Activated T-helper 9 cell treated with anti-CD3 and anti-CD28 coated beads, Interleukin-2, amount 50 U/mL, for 16 hours (primary cell): ENCODE results near the gene MRPS22.
A peak's percentile ranks its signal among the peaks of the same experiment; 100 is the strongest.
"Not testable (repeated sequence)": the region's sequence is repeated elsewhere in the genome, so short reads cannot be mapped to it uniquely, and the experiment has no call there.

ENCODE experiments used
- DNase-seq: peaks from one replicate; pipeline ENCODE4 v3.0.0-alpha.2; 2020; ENCODE audit warnings: low read depth

Gene MRPS22

GRCh38 chr3:139312416-139312815 lies 31.4 kb upstream of the MRPS22 start:
- DNase-seq: no peak

GRCh38 chr3:139312959-139313358 lies 30.9 kb upstream of the MRPS22 start:
- no peak for DNase-seq

GRCh38 chr3:139313921-139314320 lies 29.9 kb upstream of the MRPS22 start:
- DNase-seq: no peak

- DNase-seq: no peak
These were observed 26.6 kb upstream of the MRPS22 start for GRCh38 chr3:139317215-139317614.

- no peak for DNase-seq
These were observed 26.0 kb upstream of the MRPS22 start for GRCh38 chr3:139317660-139318430.

- no peak for DNase-seq
These were observed 25.4 kb upstream of the MRPS22 start for GRCh38 chr3:139318431-139318816.

GRCh38 chr3:139318826-139319225 lies 25.0 kb upstream of the MRPS22 start:
- DNase-seq: no peak

GRCh38 chr3:139319428-139320402 lies 24.1 kb upstream of the MRPS22 start:
- no peak for DNase-seq

GRCh38 chr3:139320551-139321309 lies 23.1 kb upstream of the MRPS22 start:
- no peak for DNase-seq

GRCh38 chr3:139322346-139322745 lies 21.5 kb upstream of the MRPS22 start:
- DNase-seq: no peak

GRCh38 chr3:139323146-139323545 lies 20.7 kb upstream of the MRPS22 start:
- no peak for DNase-seq

GRCh38 chr3:139324456-139324855 lies 19.4 kb upstream of the MRPS22 start:
- DNase-seq: no peak

GRCh38 chr3:139325551-139325950 lies 18.3 kb upstream of the MRPS22 start:
- no peak for DNase-seq

- no peak for DNase-seq
These were observed 17.7 kb upstream of the MRPS22 start for GRCh38 chr3:139326131-139326530.

- DNase-seq: no peak
These were observed 17.1 kb upstream of the MRPS22 start for GRCh38 chr3:139326707-139327106.

GRCh38 chr3:139327231-139327630 lies 16.6 kb upstream of the MRPS22 start:
- DNase-seq: no peak

- DNase-seq: no peak
These were observed 16.0 kb upstream of the MRPS22 start for GRCh38 chr3:139327861-139328260.

GRCh38 chr3:139328356-139328755 lies 15.5 kb upstream of the MRPS22 start:
- no peak for DNase-seq

GRCh38 chr3:139329364-139329850 lies 14.4 kb upstream of the MRPS22 start:
- peak; percentile 79 for DNase-seq

- DNase-seq: no peak
These were observed 11.7 kb upstream of the MRPS22 start for GRCh38 chr3:139332092-139332491.

GRCh38 chr3:139334675-139335074 lies 9.1 kb upstream of the MRPS22 start:
- not testable (repeated sequence) for DNase-seq

GRCh38 chr3:139338405-139338804 lies 5.4 kb upstream of the MRPS22 start:
- DNase-seq: no peak
